Right lobe of liver (tissue), 4 donors: ENCODE data around the gene LRRC51.

Experiments used
- CTCF ChIP-seq, 4 donors: fragments of 200-600 bp in 3 of 4; fragments of 450-650 bp in 1 of 4; IDR thresholded peaks; one replicate each; pipeline versions ENCODE4 v1.5.1 to v1.8.0; 2016 to 2022; ENCODE audit warnings: antibody characterized with exemption in 4 of 4, mild to moderate bottlenecking in 2 of 4
- POLR2A ChIP-seq: fragments of 450-650 bp; IDR thresholded peaks from one replicate; pipeline ENCODE4 v1.6.1; 2017; ENCODE audit warnings: antibody characterized with exemption, mild to moderate bottlenecking
- donor health status: DM: no; HTN: no; CAD: no.
- donor health status: DM: no; HTN: no; CAD: no.
- donor health status: DM: no; HTN: yes; CAD: no.

DNA sequence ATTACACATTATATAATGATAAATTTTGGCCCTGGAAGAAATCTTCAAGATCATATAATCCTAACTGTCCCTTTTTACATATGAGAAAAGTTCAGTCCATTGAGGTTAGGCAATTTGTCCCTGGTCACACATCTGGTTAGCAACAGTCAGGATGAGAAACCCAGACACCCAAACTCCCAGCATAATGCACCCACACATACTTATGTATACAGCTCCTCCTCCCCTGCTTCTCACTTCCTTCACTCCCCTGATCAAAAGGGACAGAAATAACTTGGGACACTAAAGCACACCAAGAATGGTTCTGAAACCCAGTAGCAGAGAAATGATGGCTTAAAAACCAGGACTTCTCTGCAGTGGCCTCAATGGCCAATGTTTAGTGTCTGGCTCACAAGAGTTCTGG, 11.4 kb upstream of the LRRC51 start:
- no peak for TF ChIP-seq CTCF (IDR thresholded peaks at IDR 0.05)
- no peak for TF ChIP-seq POLR2A
